Measurements from ENCODE around the gene NOTCH3.

GRCh38 chr19:15126131-15126910 lies 74.5 kb downstream of the NOTCH3 start:
- TF ChIP-seq, protein P1, sequence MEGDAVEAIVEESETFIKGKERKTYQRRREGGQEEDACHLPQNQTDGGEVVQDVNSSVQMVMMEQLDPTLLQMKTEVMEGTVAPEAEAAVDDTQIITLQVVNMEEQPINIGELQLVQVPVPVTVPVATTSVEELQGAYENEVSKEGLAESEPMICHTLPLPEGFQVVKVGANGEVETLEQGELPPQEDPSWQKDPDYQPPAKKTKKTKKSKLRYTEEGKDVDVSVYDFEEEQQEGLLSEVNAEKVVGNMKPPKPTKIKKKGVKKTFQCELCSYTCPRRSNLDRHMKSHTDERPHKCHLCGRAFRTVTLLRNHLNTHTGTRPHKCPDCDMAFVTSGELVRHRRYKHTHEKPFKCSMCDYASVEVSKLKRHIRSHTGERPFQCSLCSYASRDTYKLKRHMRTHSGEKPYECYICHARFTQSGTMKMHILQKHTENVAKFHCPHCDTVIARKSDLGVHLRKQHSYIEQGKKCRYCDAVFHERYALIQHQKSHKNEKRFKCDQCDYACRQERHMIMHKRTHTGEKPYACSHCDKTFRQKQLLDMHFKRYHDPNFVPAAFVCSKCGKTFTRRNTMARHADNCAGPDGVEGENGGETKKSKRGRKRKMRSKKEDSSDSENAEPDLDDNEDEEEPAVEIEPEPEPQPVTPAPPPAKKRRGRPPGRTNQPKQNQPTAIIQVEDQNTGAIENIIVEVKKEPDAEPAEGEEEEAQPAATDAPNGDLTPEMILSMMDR (conservative IDR thresholded peaks at IDR 0.05 in 1 of 2, IDR thresholded peaks at IDR 0.05 in 1 of 2; ENCODE audit: low read depth in 1 of 2, low read length in 2 of 2) = no peak
- TF ChIP-seq EZH2 (IDR thresholded peaks at IDR 0.05; ENCODE audit: low read length, missing control alignments) = no peak
